Bronchial epithelial cell (primary cell): Measurements from ENCODE around the gene TIMP2. TPM values are rescaled to one million over a fixed set of nuclear protein-coding genes. Genes with fewer than 3 reads are reported as not detected.
"Not testable (repeated sequence)": the region's sequence is repeated elsewhere in the genome, so short reads cannot be mapped to it uniquely, and the experiment has no call there.

Experiments used
- DNase-seq: peaks from one replicate; pipeline ENCODE4 v3.0.0-alpha.2; 2010; ENCODE audit warnings: low read depth
- FAIRE-seq: peaks from 2 replicates; lab custom pipeline; 2011; peaks lifted over from hg19 to GRCh38; lab: Jason Lieb, UNC
- H3K27me3 ChIP-seq: 2 replicates; pipeline ENCODE4 v1.5.1; 2011; ENCODE audit warnings: low read length; ENCODE audit not compliant: control insufficient read depth, insufficient read depth
- H3K36me3 ChIP-seq: 2 replicates; pipeline ENCODE4 v1.5.1; 2011; ENCODE audit warnings: low read length; ENCODE audit not compliant: control insufficient read depth, insufficient read depth
- H3K4me3 ChIP-seq: 2 replicates; pipeline ENCODE4 v1.5.1; 2011; ENCODE audit warnings: mild to moderate bottlenecking, low read depth, low read length, control low read depth
- total RNA-seq: library from RNA; depleted of rRNA; stranded (reverse); fragments of >200 nt; gene quantifications from 2 replicates; pipeline ENCODE4 v1.2.1, GENCODE V29; 2014
- TF ChIP-seq, protein P1 (sequence below): IDR thresholded peaks from 2 replicates; pipeline ENCODE4 v1.5.1; 2011; ENCODE audit warnings: mild to moderate bottlenecking, moderate library complexity, low read length, control low read depth, inconsistent platforms; ENCODE audit not compliant: insufficient read depth, severe bottlenecking

The TIMP2 gene
- total RNA-seq, 1 donor from 2014 or later: 2.1 TPM

DNA sequence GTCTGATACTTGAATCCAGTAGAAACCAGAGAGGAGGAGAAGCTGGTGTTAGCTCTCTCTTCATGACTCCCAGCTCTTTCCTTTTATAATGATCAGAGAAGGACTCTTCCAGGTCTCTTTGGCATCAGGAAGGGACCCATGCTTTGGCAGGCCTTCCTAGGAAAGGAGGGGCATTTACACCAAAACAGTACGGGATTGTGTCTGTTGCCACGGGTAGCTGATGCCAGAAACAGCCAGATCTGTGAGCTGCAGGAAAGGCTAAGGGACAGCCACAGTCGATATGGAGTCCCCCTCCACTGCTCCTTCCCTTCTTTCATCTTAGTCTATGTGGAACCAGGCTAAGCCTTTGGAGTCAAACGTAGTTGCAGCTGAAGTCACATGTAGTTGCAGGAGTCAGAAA lies 31.5 kb downstream of the TIMP2 start:
- DNase-seq (no peak), FAIRE-seq (no peak)
- no peaks in the 10 kb centered on the region for H3K27me3 ChIP-seq
- TF ChIP-seq, protein P1, sequence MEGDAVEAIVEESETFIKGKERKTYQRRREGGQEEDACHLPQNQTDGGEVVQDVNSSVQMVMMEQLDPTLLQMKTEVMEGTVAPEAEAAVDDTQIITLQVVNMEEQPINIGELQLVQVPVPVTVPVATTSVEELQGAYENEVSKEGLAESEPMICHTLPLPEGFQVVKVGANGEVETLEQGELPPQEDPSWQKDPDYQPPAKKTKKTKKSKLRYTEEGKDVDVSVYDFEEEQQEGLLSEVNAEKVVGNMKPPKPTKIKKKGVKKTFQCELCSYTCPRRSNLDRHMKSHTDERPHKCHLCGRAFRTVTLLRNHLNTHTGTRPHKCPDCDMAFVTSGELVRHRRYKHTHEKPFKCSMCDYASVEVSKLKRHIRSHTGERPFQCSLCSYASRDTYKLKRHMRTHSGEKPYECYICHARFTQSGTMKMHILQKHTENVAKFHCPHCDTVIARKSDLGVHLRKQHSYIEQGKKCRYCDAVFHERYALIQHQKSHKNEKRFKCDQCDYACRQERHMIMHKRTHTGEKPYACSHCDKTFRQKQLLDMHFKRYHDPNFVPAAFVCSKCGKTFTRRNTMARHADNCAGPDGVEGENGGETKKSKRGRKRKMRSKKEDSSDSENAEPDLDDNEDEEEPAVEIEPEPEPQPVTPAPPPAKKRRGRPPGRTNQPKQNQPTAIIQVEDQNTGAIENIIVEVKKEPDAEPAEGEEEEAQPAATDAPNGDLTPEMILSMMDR: no peak
- no peak overlapping the region for H3K4me3 ChIP-seq
- no peaks in the 10 kb centered on the region for H3K36me3 ChIP-seq

DNA sequence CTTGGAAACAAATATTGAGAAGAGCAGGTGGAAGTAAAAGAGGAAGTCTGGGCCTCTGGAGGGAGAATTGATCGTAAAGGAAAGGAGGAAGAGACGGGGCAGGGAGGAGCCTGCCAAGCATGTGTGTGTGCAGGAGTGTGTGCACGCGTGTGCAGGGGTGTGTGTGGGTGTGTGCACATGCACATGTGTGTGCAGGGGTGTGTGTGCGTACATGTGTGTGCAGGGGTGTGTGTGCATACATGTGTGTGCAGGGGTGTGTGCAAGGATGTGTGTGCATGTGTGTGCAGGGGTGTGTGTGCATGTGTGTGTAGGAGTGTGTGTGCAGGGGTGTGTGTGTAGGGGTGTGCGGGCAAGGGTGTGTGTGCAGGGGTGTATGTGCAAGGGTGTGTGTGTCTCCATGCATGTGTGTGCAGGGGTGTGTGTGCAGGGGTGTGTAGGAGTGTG lies 32.2 kb downstream of the TIMP2 start:
- no peak for DNase-seq
- TF ChIP-seq, protein P1: no peak
- no peak overlapping the region for H3K4me3 ChIP-seq

DNA sequence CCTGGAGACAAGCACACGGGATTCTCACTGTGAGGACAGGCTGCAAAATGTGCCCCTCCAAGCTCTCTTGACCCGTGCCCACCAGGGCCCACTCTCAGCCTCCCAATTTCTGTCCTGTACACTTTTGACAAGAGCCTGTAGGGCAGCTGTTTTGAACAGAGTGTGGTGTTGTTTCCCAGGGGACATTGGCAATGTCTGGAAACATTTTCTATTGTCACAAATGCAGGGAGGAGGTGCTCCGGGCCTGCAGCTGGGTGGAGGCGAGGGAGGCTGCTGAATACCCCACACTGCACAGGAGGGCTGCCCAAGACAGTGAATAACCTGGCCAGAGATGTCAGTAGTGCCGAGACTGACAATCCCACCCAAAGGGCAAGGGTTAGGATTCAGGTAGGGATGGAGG lies 32.7 kb downstream of the TIMP2 start:
- no peaks in the 10 kb centered on the region for H3K27me3 ChIP-seq
- no peak for DNase-seq
- H3K4me3 ChIP-seq: no peak overlapping the region
- TF ChIP-seq, protein P1: no peak
- FAIRE-seq: no peak
- H3K36me3 ChIP-seq: no peaks in the 10 kb centered on the region

More for the DNA sequence above, 32.2 kb downstream of the TIMP2 start:
- H3K36me3 ChIP-seq: no peaks in the 10 kb centered on the region
- FAIRE-seq: peak; percentile 89
- no peaks in the 10 kb centered on the region for H3K27me3 ChIP-seq

DNA sequence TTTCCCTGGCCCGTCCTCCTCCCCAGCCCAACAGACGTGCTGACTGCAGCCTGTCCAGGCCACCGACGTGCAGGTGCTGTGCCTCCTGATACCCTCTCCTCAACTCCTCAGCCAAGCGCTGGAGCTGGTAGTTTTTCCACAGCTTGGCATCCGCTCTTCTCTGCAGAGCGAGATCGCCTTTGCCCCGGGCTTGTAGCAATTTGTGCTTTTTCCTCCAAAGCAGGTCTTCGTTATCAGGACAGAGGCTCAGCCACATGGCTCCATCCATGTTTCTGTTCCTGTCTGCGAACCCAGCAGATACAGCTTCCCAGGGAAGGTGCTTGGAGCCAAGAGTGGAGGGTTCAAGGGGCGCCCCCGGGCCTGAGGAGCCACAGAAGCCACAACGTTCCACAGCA lies 33.1 kb downstream of the TIMP2 start:
- Histone ChIP-seq H3K36me3 (no peaks in the 10 kb centered on the region), H3K27me3 (no peaks in the 10 kb centered on the region), H3K4me3 (no peak overlapping the region)
- DNase-seq (no peak), FAIRE-seq (no peak)
- TF ChIP-seq, protein P1: no peak

DNA sequence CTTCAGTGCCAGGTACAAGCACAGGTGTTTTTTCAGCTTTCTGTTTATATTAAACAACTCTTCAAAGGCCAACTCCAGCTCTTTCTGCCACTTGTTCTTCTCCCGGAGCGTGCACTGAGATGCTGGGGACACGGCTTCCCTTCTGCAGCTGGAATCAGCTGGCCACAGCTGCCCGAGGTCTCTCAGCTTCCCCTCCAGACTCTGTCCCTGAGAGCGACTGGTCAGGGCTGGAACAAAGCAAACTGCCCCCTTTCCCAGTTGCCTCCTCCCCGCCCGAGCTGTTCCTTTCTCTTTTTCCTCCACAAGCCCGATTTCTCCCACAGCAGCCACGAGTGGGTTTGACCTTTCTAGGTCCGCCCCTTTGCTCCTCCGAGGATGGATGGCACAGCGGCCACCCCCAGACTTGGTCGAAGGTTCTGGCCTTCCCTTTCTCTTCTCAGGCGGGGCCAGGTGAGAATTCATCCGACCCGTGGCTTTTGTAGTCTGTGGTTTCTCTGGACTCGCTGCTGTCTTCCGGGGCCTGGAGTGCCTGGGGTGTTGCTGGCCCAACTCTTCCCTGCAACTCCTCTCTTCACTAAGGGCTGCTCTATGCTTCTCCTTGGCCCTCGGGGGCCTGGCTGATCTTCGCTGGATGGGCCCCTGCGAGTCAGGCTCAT lies 33.7 kb downstream of the TIMP2 start:
- FAIRE-seq (no peak), DNase-seq (no peak)
- Histone ChIP-seq H3K27me3 (no peaks in the 10 kb centered on the region), H3K36me3 (no peaks in the 10 kb centered on the region), H3K4me3 (no peak overlapping the region)
- TF ChIP-seq, protein P1: no peak

DNA sequence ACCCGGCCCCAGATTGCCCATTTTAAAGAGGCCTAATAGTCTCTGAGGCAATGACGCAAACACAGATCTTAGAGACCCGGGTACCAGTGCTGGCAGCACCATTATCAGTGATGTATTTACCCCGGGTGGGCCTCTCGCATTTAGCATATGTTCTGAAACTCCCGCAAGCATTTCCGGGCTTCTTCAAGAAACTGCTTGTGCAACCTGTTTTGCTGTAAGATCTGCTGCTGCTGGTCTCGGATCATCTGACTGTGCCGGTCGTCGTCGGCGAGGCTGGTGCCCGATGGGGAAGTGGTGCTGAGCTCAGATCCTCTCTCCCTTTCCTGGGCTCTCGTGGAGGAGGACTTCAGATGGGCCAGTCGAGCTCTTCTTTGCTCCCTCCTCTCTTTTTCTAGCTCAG lies 34.7 kb downstream of the TIMP2 start:
- FAIRE-seq (no peak), DNase-seq (no peak)
- Histone ChIP-seq H3K4me3 (no peak overlapping the region), H3K36me3 (no peaks in the 10 kb centered on the region), H3K27me3 (no peaks in the 10 kb centered on the region)
- TF ChIP-seq, protein P1: no peak

DNA sequence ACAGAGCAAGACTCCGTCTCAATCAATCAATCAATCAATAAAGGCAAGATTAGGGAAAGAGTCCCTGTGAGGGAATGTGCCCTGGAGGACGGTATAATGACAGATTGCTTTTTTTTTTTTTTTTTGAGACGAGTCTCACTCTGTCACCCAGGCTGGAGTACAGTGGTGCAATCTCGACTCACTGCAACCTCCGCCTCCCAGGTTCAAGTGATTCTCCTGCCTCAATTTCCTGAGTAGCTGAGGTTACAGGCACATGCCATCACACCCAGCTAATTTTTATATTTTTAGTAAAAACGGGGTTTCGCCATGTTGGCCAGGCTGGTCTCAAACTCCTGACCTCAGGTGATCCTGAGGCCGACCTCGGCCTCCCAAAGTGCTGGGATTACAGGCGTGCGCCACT lies 35.1 kb downstream of the TIMP2 start:
- H3K36me3 ChIP-seq, H3K27me3 ChIP-seq, FAIRE-seq, DNase-seq, H3K4me3 ChIP-seq: not testable (repeated sequence)
